ENCODE measurements around the gene ARMS2. TPM values are rescaled to one million over a fixed set of nuclear protein-coding genes. Genes with fewer than 3 reads are reported as not detected.

ARMS2 gene
- total RNA-seq, 4 donors from 2014 or later: not detected

- ATAC-seq (ENCODE audit: low FRiP score) (no peak), DNase-seq (ENCODE audit: low spot score) (no peak)
- no peak for TF ChIP-seq CTCF (IDR thresholded peaks at IDR 0.05)
Measured at GRCh38 chr10:122420624-122421007, 33.8 kb upstream of the ARMS2 start.

GRCh38 chr10:122421054-122421625 lies 33.3 kb upstream of the ARMS2 start:
- peak; percentile 62 for ATAC-seq (ENCODE audit: low FRiP score)
- DNase-seq (ENCODE audit: low spot score): no peak
- TF ChIP-seq CTCF (IDR thresholded peaks at IDR 0.05): no peak

- ATAC-seq (ENCODE audit: low FRiP score): no peak
- no peak for TF ChIP-seq CTCF (IDR thresholded peaks at IDR 0.05)
Measured at GRCh38 chr10:122421742-122422141, 32.7 kb upstream of the ARMS2 start.

DNA sequence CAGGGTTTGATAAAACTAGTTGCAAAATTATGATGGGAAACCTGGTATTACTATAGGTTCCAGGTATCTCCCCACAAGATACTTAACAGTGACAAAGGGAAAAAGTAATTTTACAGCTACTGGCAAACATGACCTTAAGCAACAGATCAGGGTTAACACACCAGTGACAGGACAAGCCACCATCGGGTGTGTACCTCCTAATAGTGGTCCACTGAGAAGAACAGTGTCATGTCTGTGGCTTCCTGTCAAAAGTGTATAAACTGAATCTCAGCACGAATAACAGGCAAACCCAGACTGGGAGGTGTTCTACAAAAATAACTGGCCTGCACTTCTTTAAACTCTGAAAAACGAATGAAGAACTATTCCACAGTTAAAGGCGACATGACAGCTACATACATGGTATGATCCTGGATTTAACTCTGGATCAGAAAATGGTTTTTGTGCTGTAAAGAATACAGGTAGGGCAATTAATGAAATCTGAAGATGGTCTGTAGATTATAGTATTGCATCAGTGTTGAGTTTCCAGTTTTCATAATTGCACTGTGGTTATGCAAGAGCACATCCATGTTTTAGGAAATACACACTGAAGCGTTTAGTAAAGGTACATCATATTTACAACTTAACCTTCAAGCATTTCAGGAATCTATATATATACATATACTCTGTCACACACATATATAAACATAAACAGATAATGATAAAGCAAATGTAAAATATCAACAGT lies 32.0 kb upstream of the ARMS2 start:
- ATAC-seq (ENCODE audit: low FRiP score) (no peak), DNase-seq (ENCODE audit: low spot score) (no peak)
- no peak for TF ChIP-seq CTCF (IDR thresholded peaks at IDR 0.05)

More at GRCh38 chr10:122421742-122422141, 32.7 kb upstream of the ARMS2 start:
- DNase-seq (ENCODE audit: low spot score): no peak

DNA sequence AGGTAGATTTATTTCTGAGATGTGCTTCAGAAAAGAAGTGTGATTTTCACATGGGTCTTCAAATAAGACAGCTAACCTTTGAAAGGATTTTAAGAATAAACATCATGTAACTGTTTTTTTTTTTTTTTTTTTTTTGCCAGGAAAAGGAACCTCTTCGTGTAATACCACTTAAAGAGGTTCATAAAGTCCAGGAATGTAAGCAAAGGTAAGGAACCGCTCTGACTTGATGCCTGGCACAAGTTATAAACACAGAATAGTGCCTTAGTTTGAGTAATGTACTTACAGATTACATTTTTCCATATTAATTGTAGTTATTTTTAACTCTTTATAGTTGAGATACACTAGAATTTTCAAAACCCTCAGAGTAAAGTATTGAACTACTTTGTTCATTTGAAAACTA lies 30.4 kb upstream of the ARMS2 start:
- TF ChIP-seq CTCF (IDR thresholded peaks at IDR 0.05): no peak
- no peak for DNase-seq (ENCODE audit: low spot score)
- no peak for ATAC-seq (ENCODE audit: low FRiP score)

DNA sequence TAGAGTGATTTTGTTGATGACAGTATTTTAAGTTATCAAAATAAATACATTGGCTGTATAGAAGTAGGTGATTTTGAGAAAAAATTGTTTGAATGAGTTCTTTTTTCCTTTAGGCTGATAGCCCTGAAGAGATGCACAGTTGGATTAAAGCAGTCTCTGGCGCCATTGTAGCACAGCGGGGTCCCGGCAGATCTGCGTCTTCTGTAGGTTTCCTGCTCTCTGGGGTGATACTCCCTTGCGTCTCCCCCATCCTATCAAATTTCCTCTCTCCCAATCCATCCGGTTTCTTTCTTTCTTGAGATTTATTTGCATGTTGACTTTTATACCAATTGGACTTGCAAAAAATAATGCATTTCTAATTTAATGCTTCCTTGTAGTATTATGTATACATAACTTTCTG lies 27.6 kb upstream of the ARMS2 start:
- DNase-seq (ENCODE audit: low spot score) (no peak), ATAC-seq (ENCODE audit: low FRiP score) (no peak)
- TF ChIP-seq CTCF (IDR thresholded peaks at IDR 0.05): no peak

DNA sequence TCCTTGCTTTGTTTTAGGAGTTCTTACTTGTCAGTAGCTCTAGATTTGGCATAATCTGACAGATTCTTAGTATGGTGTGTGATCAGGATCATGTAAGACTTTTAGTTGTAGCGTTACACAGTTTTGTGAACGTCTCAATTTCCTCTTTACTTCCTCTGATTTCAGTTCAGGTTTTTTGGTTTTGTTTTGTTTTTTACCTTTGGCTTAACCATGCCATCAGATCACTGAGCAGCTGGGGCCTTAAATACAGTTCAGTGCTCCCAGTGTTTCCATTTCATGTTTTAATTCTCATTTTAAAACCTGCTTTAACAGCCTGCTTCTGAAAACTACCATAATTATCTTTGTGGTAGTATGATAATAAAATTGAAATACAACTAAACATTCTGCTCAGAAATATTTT lies 27.2 kb upstream of the ARMS2 start:
- DNase-seq (ENCODE audit: low spot score) (no peak), ATAC-seq (ENCODE audit: low FRiP score) (no peak)
- TF ChIP-seq CTCF (IDR thresholded peaks at IDR 0.05): no peak

Data from omental fat pad (tissue), 4 donors.